HG02759 (cell line): ENCODE measurements around the gene BMP6.

ENCODE experiments used
- ATAC-seq: cut with Tn5 transposase; IDR thresholded peaks from one replicate; pipeline ENCODE4 v1.9.1; 2021; ENCODE audit warnings: mild to moderate bottlenecking, moderate library complexity; ENCODE audit not compliant: unreplicated experiment

The BMP6 gene

GRCh38 chr6:7747016-7747415 is 21.1 kb downstream of the BMP6 start:
- ATAC-seq, result no peak

- ATAC-seq, result no peak
These were observed 21.5 kb downstream of the BMP6 start for GRCh38 chr6:7747433-7747832.

DNA sequence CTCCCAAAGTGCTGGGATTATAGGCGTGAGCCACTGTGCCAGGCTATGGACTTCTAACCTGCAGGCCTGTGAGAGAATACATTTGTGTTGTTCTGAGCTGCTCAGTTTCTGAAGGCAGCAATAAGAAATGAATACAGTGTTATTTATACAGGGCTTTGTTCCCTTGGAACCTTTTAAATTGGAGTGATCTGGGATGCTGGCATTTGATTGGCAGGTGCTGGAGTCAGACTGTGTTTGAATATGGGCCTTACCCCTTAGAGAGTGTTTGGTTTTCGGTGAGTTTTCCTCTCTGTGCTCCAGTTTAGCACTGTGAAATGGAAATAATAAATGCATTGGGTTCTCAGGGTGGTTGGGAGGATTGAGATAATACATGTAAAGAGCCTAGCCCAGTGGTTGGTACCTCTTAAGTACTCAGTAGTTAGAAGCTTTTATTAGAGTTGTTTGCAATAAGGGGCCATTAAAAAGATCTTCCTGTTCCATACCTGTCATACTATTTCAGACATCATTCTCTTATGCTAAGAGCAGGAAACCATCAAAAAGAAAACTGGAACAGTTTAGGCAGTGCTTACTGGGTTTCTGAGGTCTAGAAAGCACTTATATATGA is 22.1 kb downstream of the BMP6 start:
- ATAC-seq, result no peak

DNA sequence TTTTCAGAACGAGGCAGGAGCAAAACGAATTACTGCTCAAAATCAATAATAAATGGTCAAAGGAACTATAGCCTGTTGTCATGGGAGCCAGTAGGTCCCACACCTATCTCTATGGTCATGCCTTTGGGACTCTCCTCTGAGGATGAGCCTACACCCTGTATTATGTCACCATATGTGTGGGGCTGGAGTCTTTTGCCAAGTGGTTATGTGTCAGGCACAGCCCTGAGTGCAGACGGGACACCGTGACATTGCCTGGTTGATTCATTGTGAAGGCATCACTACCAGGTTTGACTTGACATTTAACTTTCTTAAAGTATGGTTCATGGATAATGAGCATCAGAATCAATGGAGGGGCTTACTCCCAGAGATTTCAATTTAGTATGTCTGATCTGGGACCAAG is 23.6 kb downstream of the BMP6 start:
- no peak for ATAC-seq

DNA sequence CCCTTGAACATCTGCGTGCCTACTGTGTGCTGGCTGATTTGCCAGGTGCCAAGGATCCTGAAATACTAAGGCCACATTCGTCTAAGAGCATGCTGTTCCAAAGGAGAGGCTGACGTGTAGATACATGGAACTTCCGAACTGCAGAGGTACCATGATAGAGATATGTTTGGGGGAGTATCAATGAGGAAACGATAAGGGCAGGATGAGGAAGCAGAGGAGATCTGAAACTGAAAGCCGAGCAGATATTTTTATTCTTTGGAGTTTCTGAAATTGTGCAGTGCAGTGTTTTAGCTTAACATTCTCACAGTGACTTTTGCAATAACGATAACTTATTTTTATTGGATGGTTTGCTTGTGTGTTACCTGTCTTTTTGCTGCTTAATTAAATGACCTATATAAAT is 24.3 kb downstream of the BMP6 start:
- no peak for ATAC-seq

DNA sequence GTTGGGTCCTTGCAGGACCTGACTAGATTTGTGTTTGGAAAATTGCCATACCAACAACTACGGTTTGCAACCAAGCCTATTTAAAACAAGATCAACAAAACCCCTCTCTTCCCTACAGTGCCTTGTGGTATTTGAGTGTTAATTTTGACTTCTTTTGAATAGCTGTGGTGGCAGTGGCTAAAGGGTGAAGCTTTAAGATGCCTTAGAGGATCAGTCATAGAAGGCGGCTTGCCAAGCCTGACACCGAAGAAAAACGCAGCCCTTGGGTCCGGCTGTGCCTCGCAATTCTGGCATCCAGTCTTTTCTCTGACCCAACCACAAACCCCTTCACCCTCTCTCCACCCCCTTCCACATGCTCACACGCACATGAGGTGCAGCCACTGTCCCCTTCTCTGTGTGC is 32.6 kb downstream of the BMP6 start:
- ATAC-seq, result no peak

GRCh38 chr6:7759320-7759719 is 33.4 kb downstream of the BMP6 start:
- ATAC-seq, result no peak

DNA sequence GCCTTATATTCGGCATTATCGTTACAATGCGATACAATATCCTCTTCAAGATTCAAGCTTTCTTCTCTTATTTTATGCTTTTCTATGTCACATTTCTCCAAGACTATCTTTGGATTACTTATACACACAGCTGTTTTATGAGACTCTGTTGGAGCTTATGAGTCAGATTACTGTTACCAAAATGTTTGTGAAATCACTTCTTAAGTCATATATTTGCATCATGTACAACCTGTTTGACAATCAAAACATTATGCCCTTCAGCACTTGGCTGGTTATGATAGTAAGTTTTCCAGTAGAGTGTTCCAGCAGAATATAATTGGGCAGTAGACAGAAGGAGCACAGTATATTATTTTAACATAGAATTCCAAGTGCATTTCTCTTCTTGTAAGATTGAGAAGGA is 35.2 kb downstream of the BMP6 start:
- ATAC-seq, result no peak

DNA sequence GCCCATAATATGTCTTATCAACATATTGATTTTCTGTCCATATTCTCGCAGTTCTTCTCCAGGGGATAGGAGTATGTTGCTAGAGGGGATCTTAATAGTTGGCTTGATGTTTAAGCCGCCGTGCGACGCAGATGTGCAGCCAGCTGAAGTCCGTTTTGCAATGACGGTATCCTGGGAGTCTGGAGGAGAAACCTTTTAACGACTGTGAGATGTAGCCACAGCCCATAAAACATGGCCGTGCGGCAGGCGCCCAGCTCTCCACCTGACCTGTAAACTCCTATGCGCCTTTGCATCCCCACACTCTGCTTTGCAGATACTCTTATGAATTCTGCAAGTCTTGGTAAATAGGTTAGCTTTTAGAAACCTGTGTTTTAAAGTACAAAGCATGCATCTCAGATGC is 36.9 kb downstream of the BMP6 start:
- ATAC-seq, result no peak

- ATAC-seq, result no peak
These were observed 38.0 kb downstream of the BMP6 start for GRCh38 chr6:7763881-7764280.

DNA sequence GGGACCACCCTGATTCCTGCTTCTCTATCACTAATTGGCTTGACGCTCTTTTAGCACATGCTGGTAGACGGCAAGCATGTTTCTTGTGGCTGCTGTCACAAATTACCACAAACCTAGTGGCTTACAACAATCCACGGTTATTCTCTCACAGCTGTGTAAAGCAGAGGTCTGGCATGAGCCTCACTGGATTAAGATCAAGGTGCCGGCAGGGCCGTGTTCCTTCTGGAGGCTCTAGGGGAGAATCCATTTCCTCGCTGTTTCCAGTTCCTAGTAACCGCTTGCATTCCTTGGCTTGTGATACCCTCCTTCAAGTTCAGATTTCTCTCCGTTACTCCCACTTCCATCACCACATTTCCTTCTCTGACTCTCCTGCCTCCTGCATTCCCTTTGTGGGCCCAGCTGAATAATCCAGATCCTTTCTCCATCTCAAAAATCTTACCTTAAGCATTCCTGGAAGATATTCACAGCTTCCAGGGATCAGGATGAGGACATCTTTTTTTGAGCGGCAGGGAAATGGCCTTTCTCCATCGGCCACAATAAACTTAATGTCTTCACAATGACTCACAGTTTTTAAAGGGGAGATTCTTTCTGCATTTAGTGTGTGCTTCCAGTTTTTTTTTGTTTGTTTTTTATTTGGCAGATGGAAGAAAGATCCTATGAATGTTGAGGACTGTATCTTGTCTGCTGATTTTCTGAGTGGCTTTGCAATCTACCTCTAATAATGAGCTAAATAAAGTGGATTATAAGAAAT is 39.9 kb downstream of the BMP6 start:
- no peak for ATAC-seq

DNA sequence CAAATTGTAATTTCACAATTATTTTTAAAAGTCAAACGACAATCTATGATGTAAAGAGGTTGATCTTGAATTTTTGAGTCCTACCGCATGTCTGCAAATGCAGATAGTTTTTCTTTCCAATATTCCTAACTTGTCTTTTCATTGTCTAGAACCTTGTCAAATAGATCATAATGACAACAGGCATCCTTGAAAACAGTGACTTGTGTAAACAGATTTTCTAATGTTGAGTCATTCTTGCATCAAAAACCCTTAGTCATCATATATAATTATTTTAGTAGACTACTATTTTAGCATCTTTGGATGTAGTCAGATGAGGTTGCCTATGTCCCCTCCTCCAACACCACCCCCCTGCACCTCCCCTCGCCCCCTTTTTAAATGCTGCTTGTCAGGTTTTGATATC is 43.8 kb downstream of the BMP6 start:
- no peak for ATAC-seq

DNA sequence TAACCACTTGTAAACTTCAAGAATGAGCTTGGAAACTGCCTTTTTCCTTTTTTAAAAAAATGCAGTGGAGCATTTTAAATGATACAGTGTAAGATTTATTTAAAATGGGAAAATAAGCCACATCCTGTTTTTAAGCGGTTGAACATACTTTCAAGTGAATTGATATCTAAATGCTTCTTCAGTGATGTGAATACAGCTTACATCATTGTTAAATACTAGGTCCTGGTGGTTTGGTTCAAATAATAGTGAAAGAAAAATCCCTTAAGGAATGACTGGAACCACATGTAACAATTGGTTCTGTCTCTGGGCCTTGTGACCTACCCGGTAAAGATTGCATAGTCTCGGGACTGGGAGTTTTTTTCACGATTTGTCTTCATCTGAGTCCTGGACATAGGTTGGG is 44.2 kb downstream of the BMP6 start:
- ATAC-seq, result no peak

GRCh38 chr6:7770601-7771000 is 44.7 kb downstream of the BMP6 start:
- ATAC-seq, result no peak

DNA sequence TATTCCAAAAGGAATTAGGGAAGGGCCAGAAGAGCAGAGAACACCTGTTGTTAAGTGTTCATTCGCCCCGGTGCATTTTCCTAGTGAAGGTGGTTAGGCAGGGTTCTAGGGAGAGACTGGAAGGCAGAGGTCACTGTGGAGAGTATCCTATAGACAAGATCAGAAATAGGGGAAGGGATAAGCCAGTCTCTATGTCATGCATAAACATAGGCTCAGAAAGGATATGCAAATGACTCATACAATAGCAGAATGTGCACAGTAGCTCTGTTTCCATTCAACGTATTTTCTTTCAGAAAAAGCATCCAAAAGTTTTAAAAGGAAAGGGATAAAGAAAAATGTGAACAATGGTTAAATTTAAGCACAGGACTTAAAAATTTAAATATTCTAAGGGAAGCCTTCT is 47.4 kb downstream of the BMP6 start:
- ATAC-seq, result no peak

- ATAC-seq, result no peak
These were observed 48.0 kb downstream of the BMP6 start for GRCh38 chr6:7773914-7774313.

DNA sequence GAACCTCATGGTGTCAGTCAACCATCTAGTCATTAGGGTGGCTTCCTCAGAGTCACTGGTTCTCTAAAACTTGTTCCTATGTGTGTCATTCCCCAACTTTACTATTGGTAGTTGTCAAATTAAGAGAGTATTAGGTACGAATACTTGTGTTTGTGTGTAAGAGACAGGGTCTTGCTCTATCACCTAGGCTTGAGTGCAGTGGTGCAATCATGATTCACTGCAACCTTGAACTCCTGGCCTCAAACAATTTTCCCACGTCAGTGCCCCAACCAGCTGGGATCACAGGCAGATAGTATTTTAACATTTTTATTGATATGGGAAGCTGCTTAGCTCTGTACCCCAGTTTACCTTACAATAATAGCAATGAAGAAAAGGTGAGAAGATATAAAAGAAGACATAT is 50.6 kb downstream of the BMP6 start:
- no peak for ATAC-seq

GRCh38 chr6:7777074-7777473 is 51.2 kb downstream of the BMP6 start:
- no peak for ATAC-seq

- no peak for ATAC-seq
These were observed 55.3 kb downstream of the BMP6 start for GRCh38 chr6:7781240-7781639.

- no peak for ATAC-seq
These were observed 58.3 kb downstream of the BMP6 start for GRCh38 chr6:7784248-7784647.

DNA sequence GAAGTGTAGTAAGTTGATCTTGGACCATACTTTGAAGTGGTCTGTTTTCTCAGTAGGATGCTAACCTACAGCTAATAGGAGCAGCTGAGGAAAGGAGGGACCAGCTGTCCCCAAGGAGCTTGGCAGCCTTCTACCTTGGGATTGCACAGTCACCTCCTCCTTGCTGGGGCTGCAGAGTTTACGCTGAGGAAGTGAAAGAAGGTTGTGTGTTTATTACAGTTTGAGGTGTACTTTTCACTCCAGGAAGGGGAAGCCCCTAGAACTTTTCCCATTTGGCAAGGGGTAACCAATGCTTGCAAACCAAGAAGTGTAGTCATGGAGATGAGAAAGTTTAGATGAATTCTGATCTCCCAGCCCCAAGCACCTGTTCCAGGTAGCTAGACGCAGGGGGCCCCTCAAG is 58.8 kb downstream of the BMP6 start:
- peak; percentile 55 for ATAC-seq

DNA sequence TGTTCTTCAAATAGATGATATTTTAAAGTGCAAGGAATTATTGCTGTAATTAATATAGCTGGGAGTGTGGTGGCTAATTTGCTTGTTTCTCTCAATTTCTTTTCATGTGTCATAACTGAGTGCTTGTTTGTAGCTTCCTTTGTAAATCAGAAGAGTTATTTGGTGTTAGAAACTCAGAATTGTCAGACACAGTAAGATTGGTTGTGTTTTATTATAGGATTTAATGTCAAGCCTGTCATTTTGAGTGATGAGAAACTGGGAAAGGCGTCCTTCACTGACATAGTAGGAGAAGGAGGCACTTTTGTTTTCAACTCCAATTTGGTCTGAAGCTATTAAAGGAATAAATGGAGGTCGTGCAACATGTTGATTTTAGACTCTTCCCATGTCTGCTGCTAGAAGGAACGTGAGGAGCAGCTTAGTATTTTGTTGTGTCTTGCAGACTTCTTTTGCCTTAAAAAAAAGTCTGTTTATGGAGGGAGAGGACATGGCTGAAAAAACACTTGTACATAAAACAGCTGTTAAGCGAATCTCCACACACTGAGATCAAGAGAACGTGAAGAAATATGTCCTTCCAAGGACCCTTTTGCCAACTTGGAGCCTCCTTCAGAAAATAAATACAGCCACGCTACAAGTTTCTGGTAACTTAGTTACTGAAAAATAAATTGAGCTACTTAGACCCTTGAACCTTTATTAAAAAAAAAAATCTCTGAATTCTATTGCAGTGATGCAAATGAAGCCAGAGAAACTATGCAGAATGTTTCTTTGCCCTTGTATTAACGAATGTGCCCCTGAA is 59.5 kb downstream of the BMP6 start:
- no peak for ATAC-seq
